Measurements from ENCODE around the gene ZBTB32.
A peak's percentile ranks its signal among the peaks of the same experiment; 100 is the strongest.

Gene ZBTB32

DNA sequence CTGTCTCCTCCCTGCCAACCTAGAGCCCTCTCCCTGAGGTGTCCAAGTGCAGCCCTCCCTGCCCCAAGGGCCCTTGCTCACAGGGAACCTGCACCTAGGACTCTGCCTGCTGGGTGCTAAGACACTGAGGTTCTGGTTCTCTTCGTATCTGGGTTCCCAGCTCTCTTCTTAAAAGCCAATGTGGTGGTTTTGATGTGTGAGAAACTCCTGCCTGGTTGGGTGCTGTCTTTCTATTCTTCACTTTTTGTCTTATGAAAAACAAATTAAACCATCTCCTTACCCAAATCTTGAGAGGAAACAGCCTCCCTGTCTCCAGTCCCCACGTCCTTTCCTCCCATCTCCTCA lies 9.1 kb downstream of the ZBTB32 start:
- H3K27ac ChIP-seq: no peak overlapping the region
- TF ChIP-seq, protein P1, sequence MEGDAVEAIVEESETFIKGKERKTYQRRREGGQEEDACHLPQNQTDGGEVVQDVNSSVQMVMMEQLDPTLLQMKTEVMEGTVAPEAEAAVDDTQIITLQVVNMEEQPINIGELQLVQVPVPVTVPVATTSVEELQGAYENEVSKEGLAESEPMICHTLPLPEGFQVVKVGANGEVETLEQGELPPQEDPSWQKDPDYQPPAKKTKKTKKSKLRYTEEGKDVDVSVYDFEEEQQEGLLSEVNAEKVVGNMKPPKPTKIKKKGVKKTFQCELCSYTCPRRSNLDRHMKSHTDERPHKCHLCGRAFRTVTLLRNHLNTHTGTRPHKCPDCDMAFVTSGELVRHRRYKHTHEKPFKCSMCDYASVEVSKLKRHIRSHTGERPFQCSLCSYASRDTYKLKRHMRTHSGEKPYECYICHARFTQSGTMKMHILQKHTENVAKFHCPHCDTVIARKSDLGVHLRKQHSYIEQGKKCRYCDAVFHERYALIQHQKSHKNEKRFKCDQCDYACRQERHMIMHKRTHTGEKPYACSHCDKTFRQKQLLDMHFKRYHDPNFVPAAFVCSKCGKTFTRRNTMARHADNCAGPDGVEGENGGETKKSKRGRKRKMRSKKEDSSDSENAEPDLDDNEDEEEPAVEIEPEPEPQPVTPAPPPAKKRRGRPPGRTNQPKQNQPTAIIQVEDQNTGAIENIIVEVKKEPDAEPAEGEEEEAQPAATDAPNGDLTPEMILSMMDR (conservative IDR thresholded peaks at IDR 0.05): no peak
- no peak for TF ChIP-seq ZFX (IDR thresholded peaks at IDR 0.05)

DNA sequence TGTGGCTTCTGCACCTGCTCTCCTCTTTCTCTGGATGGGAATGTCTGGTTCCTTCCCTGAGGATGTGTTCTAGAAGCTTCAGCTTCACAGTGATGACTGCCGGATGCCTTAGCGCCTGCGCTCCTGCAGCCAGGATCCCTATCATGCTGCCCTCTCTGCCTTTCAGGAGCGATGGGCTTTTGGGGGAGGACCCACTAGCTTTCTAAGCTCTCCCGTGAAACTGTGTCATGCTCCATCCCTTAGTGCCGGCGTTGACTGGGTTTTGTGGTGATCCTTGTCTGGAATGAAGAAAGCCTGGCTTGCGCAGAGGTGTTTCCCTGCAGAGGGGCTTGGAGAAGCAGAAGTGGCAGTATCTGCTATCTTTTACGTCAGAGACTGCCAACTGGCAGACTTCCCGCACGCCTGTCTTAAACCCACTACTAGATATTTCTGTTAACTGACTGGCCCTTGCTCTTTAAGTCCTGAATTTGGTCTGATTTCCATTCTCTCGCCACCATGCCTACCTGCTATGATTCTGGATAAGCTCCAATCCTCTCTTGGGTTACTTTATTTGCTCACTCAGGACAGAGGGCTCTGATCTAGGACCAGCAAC lies 9.6 kb downstream of the ZBTB32 start:
- H3K27ac ChIP-seq: no peak overlapping the region
- TF ChIP-seq ZFX (IDR thresholded peaks at IDR 0.05): no peak
- TF ChIP-seq, protein P1 (conservative IDR thresholded peaks at IDR 0.05): no peak

GRCh38 chr19:35714601-35715354 lies 10.4 kb downstream of the ZBTB32 start:
- TF ChIP-seq ZFX (IDR thresholded peaks at IDR 0.05): no peak
- TF ChIP-seq, protein P1 (conservative IDR thresholded peaks at IDR 0.05): no peak
- no peak overlapping the region; the same call in 1 of the 2 replicates for H3K27ac ChIP-seq

- peak overlapping the region; percentile 92 for H3K27ac ChIP-seq
- no peak for TF ChIP-seq ZFX (IDR thresholded peaks at IDR 0.05)
- TF ChIP-seq, protein P1 (conservative IDR thresholded peaks at IDR 0.05): no peak
These were observed 11.0 kb downstream of the ZBTB32 start for GRCh38 chr19:35715355-35715809.

- TF ChIP-seq, protein P1 (conservative IDR thresholded peaks at IDR 0.05): no peak
- TF ChIP-seq ZFX (IDR thresholded peaks at IDR 0.05): no peak; the same call in 1 of the 2 replicates
- H3K27ac ChIP-seq: peak overlapping the region; percentile 92
These were observed 11.8 kb downstream of the ZBTB32 start for GRCh38 chr19:35715981-35716800.

DNA sequence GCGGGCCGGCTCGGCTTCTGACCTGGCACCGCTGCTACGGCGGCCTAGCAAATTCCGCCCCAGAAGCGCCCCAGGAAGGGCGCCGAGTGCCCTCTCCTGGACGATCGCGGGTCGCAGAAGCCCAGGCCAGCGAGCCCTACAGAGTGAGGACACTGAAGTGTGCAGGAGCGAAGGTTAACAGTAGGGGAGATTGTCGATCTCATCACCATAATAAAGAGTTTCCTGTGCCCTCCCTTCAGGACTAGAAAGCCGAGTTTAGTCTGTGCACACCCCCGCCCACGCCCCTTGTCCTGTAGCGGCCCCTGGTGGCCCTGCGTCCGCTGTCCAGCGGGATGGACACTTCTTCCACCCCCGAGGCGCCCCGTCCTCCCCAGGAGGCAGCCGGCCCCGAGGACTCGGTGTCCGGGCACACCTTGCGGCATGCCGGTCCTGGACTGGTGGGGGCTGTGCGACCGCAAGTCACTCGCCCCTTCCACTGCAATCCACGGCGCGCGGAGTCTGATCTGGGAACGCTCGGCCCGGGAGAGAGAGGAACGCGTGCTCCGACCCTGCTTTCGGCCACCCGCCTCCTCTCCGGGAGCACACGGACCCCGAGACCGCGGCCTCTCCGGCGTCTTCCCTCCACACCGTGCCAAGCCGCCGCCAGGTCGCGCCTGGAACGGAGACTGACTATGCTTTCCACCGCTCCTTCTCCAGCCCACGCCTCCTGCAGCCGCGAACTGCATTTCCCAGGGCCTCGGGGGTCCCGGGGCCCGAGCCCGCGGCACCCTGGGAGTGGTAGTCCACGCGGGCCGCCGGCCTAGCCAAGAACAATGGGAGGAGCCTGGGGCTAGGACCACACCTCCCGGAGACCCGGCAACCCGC lies 12.7 kb downstream of the ZBTB32 start:
- peak overlapping the region; percentile 92 for H3K27ac ChIP-seq
- peak; percentile 85; the same call in 1 of the 2 replicates for TF ChIP-seq ZFX (IDR thresholded peaks at IDR 0.05)
- TF ChIP-seq, protein P1 (conservative IDR thresholded peaks at IDR 0.05): peak; percentile 98
